GM10266 (cell line): ENCODE results near the gene C4BPA.

ENCODE experiments used
- DNase-seq: peaks from one replicate; pipeline ENCODE4 v3.0.0; 2012; ENCODE audit errors: extremely low spot score
- TF ChIP-seq, protein P1 (sequence below): IDR thresholded peaks from 2 replicates; pipeline ENCODE4 v1.5.1; 2012; ENCODE audit warnings: mild to moderate bottlenecking, low read depth; ENCODE audit not compliant: control insufficient read depth, insufficient read depth; ENCODE audit errors: missing control alignments

The C4BPA gene

DNA sequence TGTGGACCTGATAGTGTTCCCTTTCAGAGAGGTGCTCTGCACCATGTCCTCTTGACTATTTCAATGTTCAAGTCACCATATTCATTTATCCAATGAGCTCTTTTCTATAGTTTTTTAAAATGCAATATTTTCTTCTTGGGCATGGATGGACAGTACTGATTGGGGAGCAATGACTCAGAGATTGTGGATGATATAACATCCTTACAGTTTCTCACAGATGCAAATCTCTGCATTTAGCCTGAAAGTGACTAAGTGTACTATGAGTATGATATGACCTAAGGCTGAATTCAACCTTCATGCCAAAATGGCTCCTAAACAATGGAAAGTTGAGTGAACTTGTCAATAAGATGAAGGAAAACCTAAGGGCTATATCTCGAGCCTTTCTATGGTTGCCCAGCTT, 36.5 kb downstream of the C4BPA start:
- TF ChIP-seq, protein P1, sequence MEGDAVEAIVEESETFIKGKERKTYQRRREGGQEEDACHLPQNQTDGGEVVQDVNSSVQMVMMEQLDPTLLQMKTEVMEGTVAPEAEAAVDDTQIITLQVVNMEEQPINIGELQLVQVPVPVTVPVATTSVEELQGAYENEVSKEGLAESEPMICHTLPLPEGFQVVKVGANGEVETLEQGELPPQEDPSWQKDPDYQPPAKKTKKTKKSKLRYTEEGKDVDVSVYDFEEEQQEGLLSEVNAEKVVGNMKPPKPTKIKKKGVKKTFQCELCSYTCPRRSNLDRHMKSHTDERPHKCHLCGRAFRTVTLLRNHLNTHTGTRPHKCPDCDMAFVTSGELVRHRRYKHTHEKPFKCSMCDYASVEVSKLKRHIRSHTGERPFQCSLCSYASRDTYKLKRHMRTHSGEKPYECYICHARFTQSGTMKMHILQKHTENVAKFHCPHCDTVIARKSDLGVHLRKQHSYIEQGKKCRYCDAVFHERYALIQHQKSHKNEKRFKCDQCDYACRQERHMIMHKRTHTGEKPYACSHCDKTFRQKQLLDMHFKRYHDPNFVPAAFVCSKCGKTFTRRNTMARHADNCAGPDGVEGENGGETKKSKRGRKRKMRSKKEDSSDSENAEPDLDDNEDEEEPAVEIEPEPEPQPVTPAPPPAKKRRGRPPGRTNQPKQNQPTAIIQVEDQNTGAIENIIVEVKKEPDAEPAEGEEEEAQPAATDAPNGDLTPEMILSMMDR, result no peak
- no peak for DNase-seq

DNA sequence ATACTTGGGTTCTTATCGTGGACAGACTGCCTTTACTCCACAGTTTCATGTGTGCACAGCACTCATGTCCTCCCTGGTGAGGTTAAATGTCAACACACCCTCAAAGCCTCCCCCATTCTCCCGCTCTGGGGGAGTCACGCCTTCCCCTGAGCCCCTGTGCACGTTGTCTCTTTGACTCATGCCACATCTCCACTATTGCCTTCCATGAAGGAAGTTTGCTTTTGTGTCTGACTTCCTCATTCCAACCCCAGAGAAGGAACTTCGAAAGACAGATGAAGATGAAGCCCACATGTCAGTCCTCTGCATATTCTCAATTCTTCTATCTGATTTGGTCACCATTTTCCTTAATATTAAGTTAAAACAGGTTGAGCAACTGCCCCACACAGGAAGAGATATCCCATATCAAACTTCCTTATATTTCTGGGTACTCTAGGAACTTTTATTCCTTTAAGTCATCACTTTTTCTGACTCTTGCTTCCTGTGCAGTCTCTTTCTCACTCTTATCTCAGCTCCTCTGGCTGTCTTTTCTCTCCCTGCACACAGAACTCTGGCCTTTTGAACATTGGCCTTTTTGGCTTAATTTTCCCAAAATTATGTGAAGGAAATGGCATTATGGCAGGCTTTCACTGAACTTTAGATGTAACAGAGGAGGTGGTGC, 41.5 kb downstream of the C4BPA start:
- TF ChIP-seq, protein P1, result no peak
- DNase-seq, result no peak

DNA sequence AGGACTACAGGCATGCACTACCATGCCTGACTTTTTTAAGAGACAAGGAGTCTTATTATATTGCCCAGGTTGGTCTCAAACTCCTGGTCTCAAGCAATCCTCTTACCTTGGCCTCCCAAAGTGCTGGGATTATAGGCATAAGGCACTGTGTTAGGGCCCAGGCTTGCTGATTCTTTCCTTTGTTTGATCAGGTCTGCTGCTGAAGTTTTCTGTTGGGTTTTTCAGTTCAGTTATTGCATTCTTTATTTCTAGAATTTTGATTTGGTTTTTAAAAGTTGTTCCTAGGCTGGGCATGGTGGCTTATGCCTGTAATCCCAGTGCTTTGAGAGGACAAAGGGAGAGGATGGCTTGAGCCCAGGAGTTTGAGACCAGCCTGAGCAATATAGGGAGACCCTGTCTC, 47.9 kb downstream of the C4BPA start:
- DNase-seq, result no peak
- TF ChIP-seq, protein P1, result no peak

DNA sequence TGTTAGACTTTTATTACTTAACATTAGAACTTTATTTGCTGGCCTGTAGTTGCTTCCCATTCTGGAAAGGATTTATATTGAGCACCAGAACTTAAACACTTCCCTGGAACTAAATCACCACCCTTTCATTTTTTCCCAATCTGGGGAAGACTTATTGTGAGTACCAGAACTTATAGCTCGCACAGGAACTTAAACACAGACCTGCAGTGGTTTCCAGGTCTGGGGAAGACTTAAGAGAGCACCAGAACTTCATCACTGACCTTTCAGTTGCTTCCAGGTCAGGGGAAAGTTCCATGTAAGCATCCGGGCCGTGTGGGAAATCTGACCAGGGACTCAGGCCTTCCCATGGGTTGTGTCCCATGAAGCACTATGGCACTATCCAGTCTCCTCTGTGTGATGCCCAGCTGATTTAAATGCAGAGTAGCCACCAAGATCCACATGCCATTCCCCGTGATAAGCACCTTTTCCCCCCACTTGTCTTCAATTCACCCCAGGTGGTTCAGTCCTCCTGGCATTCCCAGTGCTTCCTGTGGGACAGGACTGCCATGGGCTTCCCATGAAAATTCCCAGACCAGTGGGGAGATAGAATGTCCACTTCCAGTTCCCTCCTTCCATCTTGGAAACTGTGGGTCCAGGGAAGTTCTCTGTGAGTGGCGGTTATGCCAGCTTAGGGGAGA, 48.9 kb downstream of the C4BPA start:
- TF ChIP-seq, protein P1, result no peak

DNA sequence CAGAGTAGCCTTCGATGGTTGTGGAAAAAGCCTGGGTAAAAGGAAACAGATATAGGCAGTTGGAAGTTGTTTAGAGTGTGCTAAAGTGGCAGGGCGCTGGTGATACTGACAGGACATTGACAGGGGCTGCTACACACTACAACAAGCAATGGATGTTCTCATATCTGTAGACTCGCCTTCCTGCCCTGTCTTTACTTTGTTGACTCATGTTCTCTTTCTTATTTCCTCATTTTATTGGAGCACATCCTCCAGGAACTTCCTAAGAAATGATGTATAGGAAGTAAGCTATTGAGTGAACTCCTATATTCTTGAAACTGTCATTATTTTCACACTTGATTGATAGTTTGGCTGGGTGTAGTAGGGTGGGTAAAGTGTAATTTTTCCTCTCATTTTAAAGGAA, 51.0 kb downstream of the C4BPA start:
- TF ChIP-seq, protein P1, result no peak
- no peak for DNase-seq

More for the DNA sequence above, 48.9 kb downstream of the C4BPA start:
- DNase-seq, result no peak

DNA sequence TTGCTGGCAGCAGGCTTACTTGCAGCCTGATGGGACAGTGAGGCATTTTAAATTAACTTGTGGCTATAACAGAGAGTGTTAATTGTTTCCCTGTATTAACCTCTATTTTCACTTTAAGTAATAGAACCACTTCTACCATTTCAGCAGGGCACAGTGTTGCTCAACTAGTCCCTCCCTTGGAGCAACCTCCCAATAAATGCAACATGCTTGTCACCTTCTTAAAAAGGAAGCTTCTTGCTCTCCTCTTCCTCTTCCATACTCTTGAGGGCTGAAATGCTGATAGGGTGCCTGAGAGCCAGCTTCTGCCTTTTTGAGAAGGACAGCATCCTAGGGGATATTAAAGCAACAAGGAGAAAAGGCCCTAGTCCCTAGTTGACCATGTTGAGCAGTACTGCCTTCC, 52.1 kb downstream of the C4BPA start:
- DNase-seq, result no peak
- TF ChIP-seq, protein P1, result no peak

DNA sequence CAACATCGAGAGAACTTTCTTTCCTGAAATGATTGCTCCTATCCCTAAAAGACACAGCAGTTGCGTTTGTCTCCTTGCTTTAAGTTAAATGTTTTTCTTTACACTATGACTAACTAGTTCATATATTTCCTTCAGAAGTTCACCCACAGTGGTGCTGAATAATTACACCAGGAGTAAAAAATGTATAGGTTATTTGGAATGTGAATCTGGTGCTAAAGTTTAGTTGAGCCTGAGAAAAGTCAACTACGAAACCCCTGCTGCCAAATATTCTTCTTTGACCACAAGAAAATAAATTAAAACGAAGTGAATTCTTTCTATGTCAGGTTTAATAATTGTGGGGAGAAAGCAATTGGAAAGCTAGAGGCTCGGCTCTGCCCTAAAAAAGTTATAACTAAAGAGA, 52.8 kb downstream of the C4BPA start:
- TF ChIP-seq, protein P1, result no peak
- DNase-seq, result no peak
